B cell (primary cell): ENCODE data around the gene ZNF407. TPM values are rescaled to one million over a fixed set of nuclear protein-coding genes. Genes with fewer than 3 reads are reported as not detected.

ENCODE experiments used
- ATAC-seq: fragments of 200-7000 bp; cut with Tn5 transposase; one replicate; pipeline ENCODE4 v1.10.0; 2021; ENCODE audit warnings: low read depth, mild to moderate bottlenecking, moderate number of reproducible peaks, moderate library complexity
- CTCF ChIA-PET: fragments of 350-600 bp; sonication (Branson Sonifier 250); formaldehyde crosslinking; loops from one replicate; lab custom pipeline; 2021; ENCODE audit warnings: antibody characterized with exemption, inconsistent platforms; lab: Charles Lee
- POLR2A ChIA-PET: fragments of 350-600 bp; sonication (Branson Sonifier 250); formaldehyde crosslinking; loops from one replicate; lab custom pipeline; 2021; ENCODE audit warnings: antibody characterized with exemption; lab: Charles Lee
- DNase-seq: peaks from one replicate; pipeline ENCODE4 v3.0.0; 2013
- H2AFZ ChIP-seq: 2 replicates; pipeline ENCODE4 v1.6.1; 2012; ENCODE audit warnings: mild to moderate bottlenecking, low read depth, low read length; ENCODE audit not compliant: insufficient read depth, poor library complexity, severe bottlenecking
- H3K27ac ChIP-seq, 2 donors: 1 replicate in 1 of 2; 2 replicates in 1 of 2; pipeline ENCODE4 v1.5.1; 2012 to 2013; ENCODE audit warnings: low read length in 2 of 2, mild to moderate bottlenecking in 2 of 2, moderate library complexity in 1 of 2
- H3K27me3 ChIP-seq, 4 experiments: fragments of 200-600 bp in 1 of 4; sonication (generic) in 1 of 4; replicated peaks in 1 of 4; 1 replicate in 2 of 4; 2 replicates in 2 of 4; pipeline versions ENCODE4 v1.6.1 to v1.7.0; 2013 to 2016; ENCODE audit warnings: low read length in 3 of 4, mild to moderate bottlenecking in 2 of 4, mixed read lengths in 1 of 4, moderate library complexity in 1 of 4; ENCODE audit not compliant: insufficient read depth in 4 of 4, control insufficient read depth in 3 of 4; ENCODE audit errors: control extremely low read depth in 1 of 4
- H3K36me3 ChIP-seq, 2 experiments: replicated peaks in 1 of 2; 1 replicate in 1 of 2; 2 replicates in 1 of 2; pipeline versions ENCODE4 v1.6.1 to v1.7.1; 2013; ENCODE audit warnings: low read length in 1 of 2; ENCODE audit not compliant: insufficient read depth in 2 of 2, control insufficient read depth in 1 of 2; ENCODE audit errors: control extremely low read depth in 1 of 2, extremely low read depth in 1 of 2
- H3K4me1 ChIP-seq, 2 donors: fragments of 200-600 bp in 1 of 2; sonication (generic) in 1 of 2; 1 replicate in 1 of 2; 2 replicates in 1 of 2; pipeline versions ENCODE4 v1.5.1 to v1.6.1; 2013 to 2017; ENCODE audit warnings: low read length in 2 of 2; ENCODE audit not compliant: control insufficient read depth in 2 of 2, insufficient read depth in 2 of 2
- H3K4me2 ChIP-seq: replicated peaks from 2 replicates; pipeline ENCODE3; 2012; ENCODE audit warnings: mild to moderate bottlenecking, low read depth, low read length; ENCODE audit not compliant: poor library complexity, severe bottlenecking
- H3K4me3 ChIP-seq, 5 experiments: fragments of 200-600 bp in 1 of 5; sonication (generic) in 1 of 5; 1 replicate in 3 of 5; 2 replicates in 2 of 5; pipeline versions ENCODE4 v1.5.1 to v1.7.0; 2011 to 2016; ENCODE audit warnings: low read length in 4 of 5, mild to moderate bottlenecking in 4 of 5, low read depth in 2 of 5, control low read depth in 1 of 5, moderate library complexity in 1 of 5; ENCODE audit not compliant: insufficient read depth in 1 of 5; ENCODE audit errors: control extremely low read depth in 1 of 5, extremely low read depth in 1 of 5
- H3K79me2 ChIP-seq: fragments of 200-600 bp; sonication (generic); one replicate; pipeline ENCODE4 v1.6.0; 2016; ENCODE audit warnings: low read length; ENCODE audit not compliant: control insufficient read depth, insufficient read depth
- H3K9ac ChIP-seq: fragments of 200-600 bp; sonication (generic); 2 replicates; pipeline ENCODE4 v1.6.1; 2017; ENCODE audit warnings: mild to moderate bottlenecking, low read length, moderate library complexity
- H3K9me3 ChIP-seq, 3 donors: one replicate each; pipeline versions ENCODE4 v1.6.1 to v1.7.1; 2013; ENCODE audit warnings: low read length in 2 of 3; ENCODE audit not compliant: control insufficient read depth in 2 of 3, insufficient read depth in 1 of 3; ENCODE audit errors: control extremely low read depth in 1 of 3
- H4K20me1 ChIP-seq: 2 replicates; pipeline ENCODE4 v1.6.0; 2012; ENCODE audit warnings: mild to moderate bottlenecking, low read length; ENCODE audit not compliant: insufficient read depth, control insufficient read depth, poor library complexity, severe bottlenecking
- H3K27ac Mint-ChIP-seq: one replicate; pipeline ENCODE4 v1.8.0; 2021; ENCODE audit warnings: mixed read lengths
- H3K27me3 Mint-ChIP-seq: one replicate; pipeline ENCODE4 v1.8.0; 2021; ENCODE audit warnings: mixed read lengths
- H3K4me1 Mint-ChIP-seq: one replicate; pipeline ENCODE4 v1.8.0; 2021; ENCODE audit warnings: mixed read lengths
- H3K4me3 Mint-ChIP-seq: one replicate; pipeline ENCODE4 v1.8.0; 2021; ENCODE audit warnings: mixed read lengths
- H3K9me3 Mint-ChIP-seq: one replicate; pipeline ENCODE4 v1.8.0; 2022; ENCODE audit warnings: mixed read lengths; ENCODE audit not compliant: insufficient read depth
- CTCF ChIP-seq: fragments of 200-600 bp; IDR thresholded peaks from one replicate; pipeline ENCODE4 v1.8.0; 2022; ENCODE audit warnings: antibody characterized with exemption, mild to moderate bottlenecking
- EZH2 ChIP-seq: IDR thresholded peaks from 2 replicates; pipeline ENCODE4 v1.6.1; 2012; ENCODE audit warnings: borderline replicate concordance, low read depth, mild to moderate bottlenecking, moderate library complexity, low read length; ENCODE audit not compliant: insufficient read depth, poor library complexity, severe bottlenecking
- WGBS: methylation state at CpG from one replicate; pipeline ENCODE4 v1.1.5; 2013; ENCODE audit warnings: missing lambda C conversion rate; ENCODE audit not compliant: insufficient coverage; 5-methylcytosine and 5-hydroxymethylcytosine counted together
- intact Hi-C: fragments of 100-400 bp; cut with micrococcal nuclease; formaldehyde crosslinking; loops from one replicate; pipeline ENCODE4 v1.10.0; 2022
- polyA plus RNA-seq: library from polyadenylated mRNA; depleted of rRNA; stranded (reverse); fragments of >200 nt; gene quantifications from 2 replicates; pipeline ENCODE4 v1.2.3, GENCODE V29; 2012
- total RNA-seq, 2 donors: library from RNA; stranded (reverse); fragments of 120-200 nt in 1 of 2; gene quantifications; 1 replicate in 1 of 2; 2 replicates in 1 of 2; pipeline versions ENCODE4 v1.2.3 to v1.2.4, GENCODE V29; 2013 to 2022

ZNF407 gene
- total and polyA plus RNA-seq, 2 donors (not counting 1 experiment from before 2014, with no cell fraction given), result 4.5 to 37.1 TPM

GRCh38 chr18:74724186-74724585 is 126.5 kb downstream of the ZNF407 start:
- no peak overlapping the region for H3K9ac ChIP-seq
- ChIA-PET POLR2A (no interaction called here), CTCF (no interaction called here)
- no peaks in the 10 kb centered on the region for H3K27me3 ChIP-seq
- Mint-ChIP-seq H3K27ac (no peak overlapping the region), H3K9me3 (no peaks in the 10 kb centered on the region), H3K4me1 (peaks cover 30% of the 10 kb centered on the region), H3K27me3 (no peaks in the 10 kb centered on the region), H3K4me3 (no peak overlapping the region)
- peaks cover 7% of the 10 kb centered on the region for H3K79me2 ChIP-seq
- intact Hi-C loops, result no loop called here
- H3K4me1 ChIP-seq, result peaks cover 0 to 15% of the 10 kb centered on the region in 2 donors
- no CpG with 5 or more reads among the region's 1 CpG for WGBS
- no peak for DNase-seq
- H3K36me3 ChIP-seq, result no peaks in the 10 kb centered on the region
- no peak overlapping the region for H3K4me2 ChIP-seq
- no peak for ATAC-seq
- no peak for TF ChIP-seq CTCF
- no peak for TF ChIP-seq EZH2
- H3K4me3 ChIP-seq, result no peak overlapping the region
- H4K20me1 ChIP-seq, result no peaks in the 10 kb centered on the region
- no peak overlapping the region for H2AFZ ChIP-seq
- H3K9me3 ChIP-seq, result peaks cover 0 to 4% (median 4%) of the 10 kb centered on the region in 3 donors
- H3K27ac ChIP-seq, result no peak overlapping the region

GRCh38 chr18:74725690-74726089 is 128.0 kb downstream of the ZNF407 start:
- Histone ChIP-seq H3K27me3 (no peaks in the 10 kb centered on the region), H3K79me2 (peaks cover 7% of the 10 kb centered on the region), H4K20me1 (no peaks in the 10 kb centered on the region), H3K4me2 (no peak overlapping the region), H3K36me3 (no peaks in the 10 kb centered on the region), H3K9ac (no peak overlapping the region), H3K9me3 (no peaks in the 10 kb centered on the region), H2AFZ (no peak overlapping the region), H3K27ac (no peak overlapping the region), H3K4me1 (peaks cover 0 to 10% of the 10 kb centered on the region in 2 donors), H3K4me3 (no peak overlapping the region)
- no peak overlapping the region for H3K27ac Mint-ChIP-seq
- ATAC-seq (no peak), DNase-seq (no peak)
- no peak for TF ChIP-seq CTCF
- TF ChIP-seq EZH2, result no peak
- WGBS, result no CpG with 5 or more reads among the region's 3 CpGs
- intact Hi-C loops, result no loop called here
- CTCF ChIA-PET, result no interaction called here
- H3K4me1 Mint-ChIP-seq, result peaks cover 20% of the 10 kb centered on the region
- no peaks in the 10 kb centered on the region for H3K27me3 Mint-ChIP-seq
- POLR2A ChIA-PET, result no interaction called here
- H3K4me3 Mint-ChIP-seq, result no peak overlapping the region
- H3K9me3 Mint-ChIP-seq, result no peaks in the 10 kb centered on the region
